ENCODE measurements around the gene KCNQ1.

Gene KCNQ1

GRCh38 chr11:2689651-2690575 lies 245.1 kb downstream of the KCNQ1 start:
- in situ Hi-C loops (cut with MboI; ENCODE audit: low sequenced_read_pairs) = no loop called here

GRCh38 chr11:2690596-2691354 lies 246.0 kb downstream of the KCNQ1 start:
- in situ Hi-C loops (cut with MboI; ENCODE audit: low sequenced_read_pairs) = no loop called here

- in situ Hi-C loops (cut with MboI; ENCODE audit: low sequenced_read_pairs) = no loop called here
These were observed 246.6 kb downstream of the KCNQ1 start for GRCh38 chr11:2691355-2691761.

- in situ Hi-C loops (cut with MboI; ENCODE audit: low sequenced_read_pairs) = no loop called here
These were observed 247.4 kb downstream of the KCNQ1 start for GRCh38 chr11:2691991-2692875.

GRCh38 chr11:2693271-2694261 lies 248.8 kb downstream of the KCNQ1 start:
- in situ Hi-C loops (cut with MboI; ENCODE audit: low sequenced_read_pairs) = no loop called here

GRCh38 chr11:2694495-2694894 lies 249.7 kb downstream of the KCNQ1 start:
- in situ Hi-C loops (cut with MboI; ENCODE audit: low sequenced_read_pairs) = no loop called here

GRCh38 chr11:2694995-2695939 lies 250.5 kb downstream of the KCNQ1 start:
- in situ Hi-C loops (cut with MboI; ENCODE audit: low sequenced_read_pairs) = no loop called here

- in situ Hi-C loops (cut with MboI; ENCODE audit: low sequenced_read_pairs) = no loop called here
These were observed 251.6 kb downstream of the KCNQ1 start for GRCh38 chr11:2696455-2696854.

GRCh38 chr11:2697866-2698265 lies 253.1 kb downstream of the KCNQ1 start:
- in situ Hi-C loops (cut with MboI; ENCODE audit: low sequenced_read_pairs) = no loop called here

- in situ Hi-C loops (cut with MboI; ENCODE audit: low sequenced_read_pairs) = no loop called here
These were observed 253.8 kb downstream of the KCNQ1 start for GRCh38 chr11:2698386-2699184.

- in situ Hi-C loops (cut with MboI; ENCODE audit: low sequenced_read_pairs) = no loop called here
These were observed 254.3 kb downstream of the KCNQ1 start for GRCh38 chr11:2699185-2699530.

- in situ Hi-C loops (cut with MboI; ENCODE audit: low sequenced_read_pairs) = no loop called here
These were observed 255.0 kb downstream of the KCNQ1 start, which contains the start of gene KCNQ1OT1 for GRCh38 chr11:2699531-2700414. Gene KCNQ1OT1, minus strand, starts transcription at chr11:2699994.

- in situ Hi-C loops (cut with MboI; ENCODE audit: low sequenced_read_pairs) = no loop called here
These were observed 255.8 kb downstream of the KCNQ1 start for GRCh38 chr11:2700415-2701211.

- in situ Hi-C loops (cut with MboI; ENCODE audit: low sequenced_read_pairs) = no loop called here
These were observed 256.4 kb downstream of the KCNQ1 start for GRCh38 chr11:2701230-2701629.

GRCh38 chr11:2701898-2702434 lies 257.2 kb downstream of the KCNQ1 start:
- in situ Hi-C loops (cut with MboI; ENCODE audit: low sequenced_read_pairs) = no loop called here
